ENCODE results near the gene PTGFRN. TPM values are rescaled to one million over a fixed set of nuclear protein-coding genes. Genes with fewer than 3 reads are reported as not detected.
A peak's percentile ranks its signal among the peaks of the same experiment; 100 is the strongest.

PTGFRN gene
- total and polyA plus RNA-seq, 9 of the 15 experiments (the other 6 are each of a cell fraction or from before 2014, with no cell fraction given), result 17.3 to 33.1 (median 25.7) TPM

GRCh38 chr1:116918714-116919357 is 9.1 kb downstream of the PTGFRN start (continued):
- TF ChIP-seq ZBTB43 (CRISPR knock-in tag; IDR thresholded peaks at IDR 0.05), result no peak
- no peak for TF ChIP-seq PHF21A (IDR thresholded peaks at IDR 0.05; ENCODE audit: borderline replicate concordance, low read depth)
- no peak for TF ChIP-seq FOXA3 (CRISPR knock-in tag; conservative IDR thresholded peaks at IDR 0.05 in 1 of 2, IDR thresholded peaks at IDR 0.05 in 1 of 2)
- no peak for TF ChIP-seq MCM3 (IDR thresholded peaks at IDR 0.05)
- no peak for TF ChIP-seq LCOR (CRISPR knock-in tag; IDR thresholded peaks at IDR 0.05)
- TF ChIP-seq JUN (IDR thresholded peaks at IDR 0.05; ENCODE audit: borderline replicate concordance, low read depth, low read length), result 0 out of 2 replicates have a peak, but pooled peaks have one; percentile 32
- no peak for TF ChIP-seq JUN (CRISPR knock-in tag; IDR thresholded peaks at IDR 0.05; ENCODE audit: borderline replicate concordance)
- TF ChIP-seq SRSF9 (IDR thresholded peaks at IDR 0.05; ENCODE audit: borderline replicate concordance, low read depth, low read length), result no peak
- TF ChIP-seq TFAM (CRISPR knock-in tag; conservative IDR thresholded peaks at IDR 0.05), result no peak
- TF ChIP-seq MAZ (CRISPR knock-in tag; conservative IDR thresholded peaks at IDR 0.05 in 1 of 2, IDR thresholded peaks at IDR 0.05 in 1 of 2), result no peak
- no peak for TF ChIP-seq SUPT5H (IDR thresholded peaks at IDR 0.05)
- no peak for TF ChIP-seq ZNF695 (CRISPR knock-in tag; IDR thresholded peaks at IDR 0.05)
- no peak for TF ChIP-seq ZBTB26 (CRISPR knock-in tag; IDR thresholded peaks at IDR 0.05)
- TF ChIP-seq HSF4 (CRISPR knock-in tag; IDR thresholded peaks at IDR 0.05; ENCODE audit: borderline replicate concordance), result no peak
- no peak for TF ChIP-seq YBX1 (IDR thresholded peaks at IDR 0.05)
- no peak for TF ChIP-seq ZNF830 (CRISPR knock-in tag; IDR thresholded peaks at IDR 0.05)
- no peak for TF ChIP-seq HBP1 (CRISPR knock-in tag; IDR thresholded peaks at IDR 0.05)
- TF ChIP-seq ZFP30 (CRISPR knock-in tag; IDR thresholded peaks at IDR 0.05; ENCODE audit: borderline replicate concordance), result no peak
- TF ChIP-seq ZNF347 (CRISPR knock-in tag; IDR thresholded peaks at IDR 0.05; ENCODE audit: low read depth), result no peak
- TF ChIP-seq CEBPG (CRISPR knock-in tag; IDR thresholded peaks at IDR 0.05), result peak; percentile 42; the same call in 1 of the 2 replicates
- no peak for TF ChIP-seq CEBPG (tag; conservative IDR thresholded peaks at IDR 0.05 in 1 of 2, IDR thresholded peaks at IDR 0.05 in 1 of 2)
- no peak for TF ChIP-seq ZNF3 (CRISPR knock-in tag; IDR thresholded peaks at IDR 0.05)
- no peak for TF ChIP-seq ZNF551 (CRISPR knock-in tag; IDR thresholded peaks at IDR 0.05)
- no peak for TF ChIP-seq ZNF785 (CRISPR knock-in tag; IDR thresholded peaks at IDR 0.05)
- TF ChIP-seq PYGO2 (tag; IDR thresholded peaks at IDR 0.05), result no peak
- TF ChIP-seq ZNF239 (CRISPR knock-in tag; IDR thresholded peaks at IDR 0.05), result no peak
